ENCODE data around the gene TUBGCP2.
A peak's percentile ranks its signal among the peaks of the same experiment; 100 is the strongest.

The TUBGCP2 gene

DNA sequence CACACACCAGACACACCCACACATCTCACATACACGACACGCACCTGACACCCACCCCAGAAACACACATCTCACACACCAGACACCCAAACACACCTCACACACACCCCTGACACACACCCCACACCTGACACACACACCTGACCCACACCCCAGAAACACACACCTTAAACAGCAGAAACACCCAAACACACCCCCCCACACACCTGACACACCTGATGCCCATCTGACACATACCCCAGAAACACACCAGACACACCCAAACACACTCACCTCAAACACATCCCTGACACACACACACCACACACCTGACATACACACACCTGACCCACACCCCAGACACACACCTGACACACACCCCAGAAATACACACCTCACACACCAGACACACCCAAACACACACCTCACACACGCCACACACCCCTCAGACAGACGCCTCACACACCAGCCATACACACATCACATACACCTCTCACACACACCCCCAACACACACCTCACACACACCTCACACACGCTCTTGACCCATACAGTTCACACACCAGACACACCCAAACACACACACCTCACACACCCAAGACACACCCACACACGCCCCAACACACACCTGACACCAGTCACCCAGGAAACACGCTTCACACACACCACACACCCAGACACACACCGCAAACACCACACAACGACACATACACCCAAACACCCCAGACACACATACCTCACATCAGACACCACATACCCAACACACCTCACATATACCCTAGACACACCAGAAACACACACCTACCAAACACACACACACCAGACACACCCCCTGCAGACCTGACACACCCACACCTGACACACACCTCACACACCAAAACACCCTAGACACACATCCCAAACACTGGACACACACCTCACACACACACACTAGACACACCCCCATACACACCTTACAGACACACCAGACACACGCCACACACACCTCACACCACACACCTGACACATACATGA, 29.7 kb upstream of the TUBGCP2 start:
- peaks cover 23% of the 10 kb centered on the region for H3K27me3 ChIP-seq (ENCODE audit: insufficient read depth, low read length, poor library complexity)
- no peak overlapping the region for H3K4ac ChIP-seq (ENCODE audit: low read depth, low read length)
- H3K79me1 ChIP-seq (ENCODE audit: low read length) = no peaks in the 10 kb centered on the region
- DNase-seq = no peak
- H3K23ac ChIP-seq (ENCODE audit: low read length) = no peak overlapping the region
- no peaks in the 10 kb centered on the region for H3K36me3 ChIP-seq (ENCODE audit: control insufficient read depth, insufficient read depth, low read length)
- no peak overlapping the region for H2AK5ac ChIP-seq (ENCODE audit: low read length)
- 100% methylated on average over 8 of the region's 10 CpGs for WGBS (ENCODE audit: extremely low coverage, insufficient coverage, low lambda C conversion rate)
- no peak overlapping the region for H4K8ac ChIP-seq (ENCODE audit: low read depth, low read length)
- no peak overlapping the region for H3K4me2 ChIP-seq (ENCODE audit: low read length)
- no peak overlapping the region for H4K5ac ChIP-seq (ENCODE audit: low read length)
- no peak overlapping the region for H3K9ac ChIP-seq (ENCODE audit: low read length)
- H2BK5ac ChIP-seq (ENCODE audit: low read length) = no peak overlapping the region
- no peak overlapping the region for H2BK120ac ChIP-seq (ENCODE audit: low read depth, low read length)
- H3K56ac ChIP-seq (ENCODE audit: low read length) = no peak overlapping the region
- H2BK15ac ChIP-seq (replicated peaks; ENCODE audit: low read depth) = no peak overlapping the region
- H3K4me3 ChIP-seq (ENCODE audit: low read length) = no peak overlapping the region
- H3K4me1 ChIP-seq (ENCODE audit: control insufficient read depth, low read depth, low read length) = no peaks in the 10 kb centered on the region
- H3K18ac ChIP-seq (ENCODE audit: low read length) = no peak overlapping the region
- H3K79me2 ChIP-seq (ENCODE audit: control insufficient read depth, insufficient read depth, low read length) = no peaks in the 10 kb centered on the region
- H3K27ac ChIP-seq (ENCODE audit: low read depth, low read length) = no peak overlapping the region

DNA sequence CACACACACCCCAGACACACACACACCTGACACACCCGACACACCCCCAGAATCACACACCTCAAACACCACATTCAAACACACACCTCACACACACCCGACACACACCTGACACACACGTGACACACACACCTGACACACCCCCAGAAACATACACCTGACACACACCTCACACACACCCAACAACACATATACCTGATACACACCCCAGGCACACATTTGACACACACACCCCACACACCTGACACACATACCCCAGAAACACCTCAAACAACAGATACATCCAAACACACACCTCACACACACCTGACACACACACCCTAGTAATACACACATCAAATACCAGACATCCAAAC, 28.7 kb upstream of the TUBGCP2 start:
- no peaks in the 10 kb centered on the region for H3K79me1 ChIP-seq (ENCODE audit: low read length)
- H2BK15ac ChIP-seq (replicated peaks; ENCODE audit: low read depth) = no peak overlapping the region
- no peak overlapping the region for H3K27ac ChIP-seq (ENCODE audit: low read depth, low read length)
- no peak overlapping the region for H3K56ac ChIP-seq (ENCODE audit: low read length)
- H3K79me2 ChIP-seq (ENCODE audit: control insufficient read depth, insufficient read depth, low read length) = no peaks in the 10 kb centered on the region
- H3K36me3 ChIP-seq (ENCODE audit: control insufficient read depth, insufficient read depth, low read length) = no peaks in the 10 kb centered on the region
- H3K4me1 ChIP-seq (ENCODE audit: control insufficient read depth, low read depth, low read length) = no peaks in the 10 kb centered on the region
- no peak overlapping the region for H3K23ac ChIP-seq (ENCODE audit: low read length)
- no peak overlapping the region for H3K4me3 ChIP-seq (ENCODE audit: low read length)
- no CpG with 5 or more reads among the region's 3 CpGs for WGBS (ENCODE audit: extremely low coverage, insufficient coverage, low lambda C conversion rate)
- H2AK5ac ChIP-seq (ENCODE audit: low read length) = no peak overlapping the region
- H3K9ac ChIP-seq (ENCODE audit: low read length) = no peak overlapping the region
- H3K4ac ChIP-seq (ENCODE audit: low read depth, low read length) = no peak overlapping the region
- no peak overlapping the region for H3K18ac ChIP-seq (ENCODE audit: low read length)
- no peak for DNase-seq
- H2BK120ac ChIP-seq (ENCODE audit: low read depth, low read length) = no peak overlapping the region
- peaks cover 30% of the 10 kb centered on the region for H3K27me3 ChIP-seq (ENCODE audit: insufficient read depth, low read length, poor library complexity)
- no peak overlapping the region for H4K8ac ChIP-seq (ENCODE audit: low read depth, low read length)
- no peak overlapping the region for H3K4me2 ChIP-seq (ENCODE audit: low read length)
- H2BK5ac ChIP-seq (ENCODE audit: low read length) = no peak overlapping the region
- H4K5ac ChIP-seq (ENCODE audit: low read length) = no peak overlapping the region

GRCh38 chr10:133336577-133337369, 28.1 kb upstream of the TUBGCP2 start, which contains the start of gene CALY:
CALY (minus strand) TSS chr10:133336896; CDS start chr10:133328989, 7,907 bp downstream.
- no CpG with 5 or more reads among the region's 63 CpGs for WGBS (ENCODE audit: extremely low coverage, insufficient coverage, low lambda C conversion rate)
- Histone ChIP-seq H3K36me3 (ENCODE audit: control insufficient read depth, insufficient read depth, low read length) (no peaks in the 10 kb centered on the region), H3K23ac (ENCODE audit: low read length) (no peak within 1 kb of the TSS), H3K27me3 (ENCODE audit: insufficient read depth, low read length, poor library complexity) (peaks cover 33% of the 10 kb centered on the region), H3K4ac (ENCODE audit: low read depth, low read length) (no peak within 1 kb of the TSS), H4K8ac (ENCODE audit: low read depth, low read length) (no peak within 1 kb of the TSS), H2BK120ac (ENCODE audit: low read depth, low read length) (no peak within 1 kb of the TSS), H2AK5ac (ENCODE audit: low read length) (no peak within 1 kb of the TSS), H3K79me1 (ENCODE audit: low read length) (no peaks in the 10 kb centered on the region), H3K4me1 (ENCODE audit: control insufficient read depth, low read depth, low read length) (no peaks in the 10 kb centered on the region), H3K4me3 (ENCODE audit: low read length) (no peak within 1 kb of the TSS), H3K79me2 (ENCODE audit: control insufficient read depth, insufficient read depth, low read length) (no peaks in the 10 kb centered on the region), H3K27ac (ENCODE audit: low read depth, low read length) (no peak within 1 kb of the TSS), H3K56ac (ENCODE audit: low read length) (no peak within 1 kb of the TSS), H3K4me2 (ENCODE audit: low read length) (no peak within 1 kb of the TSS), H2BK5ac (ENCODE audit: low read length) (no peak within 1 kb of the TSS), H3K9ac (ENCODE audit: low read length) (no peak within 1 kb of the TSS), H4K5ac (ENCODE audit: low read length) (no peak within 1 kb of the TSS), H3K18ac (ENCODE audit: low read length) (no peak within 1 kb of the TSS), H2BK15ac (replicated peaks; ENCODE audit: low read depth) (no peak within 1 kb of the TSS)
- DNase-seq = peak; percentile 56

DNA sequence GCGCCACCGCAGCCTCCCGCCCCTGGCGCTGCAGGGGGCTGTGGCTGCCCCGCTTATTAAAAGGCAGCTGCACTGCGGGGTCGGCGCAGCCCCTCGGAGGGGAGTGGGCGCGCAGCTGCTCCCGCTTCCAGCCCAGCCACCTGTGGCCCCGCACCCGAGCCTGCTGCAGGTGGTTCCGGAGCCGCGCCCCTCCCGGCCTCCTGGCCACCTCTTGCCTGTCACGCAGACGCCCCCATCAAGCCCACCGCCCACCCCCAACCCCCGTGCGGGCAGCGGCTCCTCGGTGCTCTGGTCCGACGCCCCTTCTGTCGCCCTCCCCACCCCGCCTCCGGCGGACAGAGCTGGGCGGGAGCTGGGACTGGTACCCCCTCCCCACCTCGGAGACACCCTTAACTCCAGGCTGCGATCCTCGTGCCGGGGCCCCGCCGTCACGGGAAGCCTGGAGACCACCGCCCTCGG, 27.5 kb upstream of the TUBGCP2 start:
- no peaks in the 10 kb centered on the region for H3K4me1 ChIP-seq (ENCODE audit: control insufficient read depth, low read depth, low read length)
- H2BK5ac ChIP-seq (ENCODE audit: low read length) = no peak overlapping the region
- H3K18ac ChIP-seq (ENCODE audit: low read length) = no peak overlapping the region
- no peak overlapping the region for H4K8ac ChIP-seq (ENCODE audit: low read depth, low read length)
- H2BK120ac ChIP-seq (ENCODE audit: low read depth, low read length) = no peak overlapping the region
- no peaks in the 10 kb centered on the region for H3K79me1 ChIP-seq (ENCODE audit: low read length)
- DNase-seq = no peak
- H3K27me3 ChIP-seq (ENCODE audit: insufficient read depth, low read length, poor library complexity) = peaks cover 33% of the 10 kb centered on the region
- H3K4me2 ChIP-seq (ENCODE audit: low read length) = no peak overlapping the region
- no peak overlapping the region for H3K9ac ChIP-seq (ENCODE audit: low read length)
- no peak overlapping the region for H3K4me3 ChIP-seq (ENCODE audit: low read length)
- H2BK15ac ChIP-seq (replicated peaks; ENCODE audit: low read depth) = no peak overlapping the region
- H3K79me2 ChIP-seq (ENCODE audit: control insufficient read depth, insufficient read depth, low read length) = no peaks in the 10 kb centered on the region
- no peak overlapping the region for H3K23ac ChIP-seq (ENCODE audit: low read length)
- H3K56ac ChIP-seq (ENCODE audit: low read length) = no peak overlapping the region
- no peak overlapping the region for H2AK5ac ChIP-seq (ENCODE audit: low read length)
- no peak overlapping the region for H4K5ac ChIP-seq (ENCODE audit: low read length)
- no CpG with 5 or more reads among the region's 41 CpGs for WGBS (ENCODE audit: extremely low coverage, insufficient coverage, low lambda C conversion rate)
- H3K27ac ChIP-seq (ENCODE audit: low read depth, low read length) = no peak overlapping the region
- no peak overlapping the region for H3K4ac ChIP-seq (ENCODE audit: low read depth, low read length)
- no peaks in the 10 kb centered on the region for H3K36me3 ChIP-seq (ENCODE audit: control insufficient read depth, insufficient read depth, low read length)

DNA sequence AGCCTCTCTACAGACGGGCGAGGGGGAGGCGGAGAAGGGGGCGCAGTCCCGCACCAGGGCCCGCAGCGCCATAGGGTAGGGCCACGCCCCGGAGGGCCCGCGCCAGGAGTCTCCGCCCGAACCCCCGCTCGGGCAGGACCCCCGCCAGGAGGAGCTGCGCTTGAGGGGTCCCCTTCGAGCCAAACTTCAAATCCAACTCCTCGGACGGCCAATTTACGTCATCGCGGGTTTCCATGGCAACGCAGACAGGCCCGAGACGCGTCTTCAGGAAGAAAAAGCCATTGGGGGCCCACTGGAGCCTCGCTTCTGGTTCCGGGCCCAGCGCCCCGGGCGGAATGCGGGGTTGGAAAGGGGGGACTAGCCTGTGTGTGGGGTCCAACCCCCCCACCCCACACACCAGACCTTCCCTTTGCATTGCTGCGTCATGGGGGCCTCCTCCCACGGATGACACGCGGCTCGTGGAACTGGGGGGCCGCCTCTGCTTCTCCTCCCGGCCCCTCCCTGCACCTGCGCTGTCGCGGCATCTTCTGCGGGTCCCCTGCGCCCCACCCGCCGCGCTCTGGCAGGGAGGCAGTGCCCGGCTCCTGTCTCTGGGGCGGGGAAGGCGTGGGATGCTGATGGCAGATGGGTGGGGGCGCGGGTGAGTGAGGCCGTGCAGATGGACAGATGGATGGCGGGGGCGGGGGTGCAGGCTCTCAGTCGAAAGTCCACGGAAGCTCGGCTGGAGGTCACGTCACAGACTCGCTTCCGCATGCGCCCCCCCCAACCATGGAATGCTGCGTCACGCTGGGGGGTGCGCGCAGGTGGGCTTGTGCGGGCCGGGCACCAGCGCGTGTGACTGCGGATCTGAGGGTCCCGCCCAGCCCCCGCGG, 26.8 kb upstream of the TUBGCP2 start:
- H3K18ac ChIP-seq (ENCODE audit: low read length) = no peak overlapping the region
- no peaks in the 10 kb centered on the region for H3K79me2 ChIP-seq (ENCODE audit: control insufficient read depth, insufficient read depth, low read length)
- H3K9ac ChIP-seq (ENCODE audit: low read length) = no peak overlapping the region
- DNase-seq = peak; percentile 75
- H3K27me3 ChIP-seq (ENCODE audit: insufficient read depth, low read length, poor library complexity) = peaks cover 33% of the 10 kb centered on the region
- H4K5ac ChIP-seq (ENCODE audit: low read length) = no peak overlapping the region
- H2BK120ac ChIP-seq (ENCODE audit: low read depth, low read length) = no peak overlapping the region
- no peaks in the 10 kb centered on the region for H3K4me1 ChIP-seq (ENCODE audit: control insufficient read depth, low read depth, low read length)
- H3K27ac ChIP-seq (ENCODE audit: low read depth, low read length) = no peak overlapping the region
- no peak overlapping the region for H3K4me2 ChIP-seq (ENCODE audit: low read length)
- no peak overlapping the region for H2BK15ac ChIP-seq (replicated peaks; ENCODE audit: low read depth)
- H3K56ac ChIP-seq (ENCODE audit: low read length) = no peak overlapping the region
- H2AK5ac ChIP-seq (ENCODE audit: low read length) = no peak overlapping the region
- H2BK5ac ChIP-seq (ENCODE audit: low read length) = no peak overlapping the region
- no peaks in the 10 kb centered on the region for H3K36me3 ChIP-seq (ENCODE audit: control insufficient read depth, insufficient read depth, low read length)
- no peak overlapping the region for H4K8ac ChIP-seq (ENCODE audit: low read depth, low read length)
- no CpG with 5 or more reads among the region's 75 CpGs for WGBS (ENCODE audit: extremely low coverage, insufficient coverage, low lambda C conversion rate)
- H3K79me1 ChIP-seq (ENCODE audit: low read length) = no peaks in the 10 kb centered on the region
- no peak overlapping the region for H3K4me3 ChIP-seq (ENCODE audit: low read length)
- H3K23ac ChIP-seq (ENCODE audit: low read length) = no peak overlapping the region
- H3K4ac ChIP-seq (ENCODE audit: low read depth, low read length) = no peak overlapping the region

Data from mesendoderm (in vitro differentiated cells).